Glutamatergic neuron (in vitro differentiated cells): ENCODE measurements around the gene SECISBP2. TPM values are rescaled to one million over a fixed set of nuclear protein-coding genes. Genes with fewer than 3 reads are reported as not detected.
A peak's percentile ranks its signal among the peaks of the same experiment; 100 is the strongest.

Experiments
- DNase-seq: peaks from one replicate; pipeline ENCODE4 v3.0.0; 2022
- H3K27ac Mint-ChIP-seq: one replicate; pipeline ENCODE4 v1.8.0; 2020; ENCODE audit warnings: mild to moderate bottlenecking, mixed read lengths, inconsistent platforms; ENCODE audit not compliant: unreplicated experiment
- H3K27me3 Mint-ChIP-seq: one replicate; pipeline ENCODE4 v1.8.0; 2020; ENCODE audit warnings: mild to moderate bottlenecking, moderate library complexity, mixed read lengths, inconsistent platforms; ENCODE audit not compliant: unreplicated experiment
- H3K36me3 Mint-ChIP-seq: one replicate; pipeline ENCODE4 v1.8.0; 2020; ENCODE audit warnings: mild to moderate bottlenecking, mixed read lengths, inconsistent platforms; ENCODE audit not compliant: unreplicated experiment
- H3K4me1 Mint-ChIP-seq: one replicate; pipeline ENCODE4 v1.8.0; 2020; ENCODE audit warnings: mild to moderate bottlenecking, low read depth, mixed read lengths, inconsistent platforms; ENCODE audit not compliant: unreplicated experiment
- H3K4me3 Mint-ChIP-seq: one replicate; pipeline ENCODE4 v1.8.0; 2020; ENCODE audit warnings: mild to moderate bottlenecking, mixed read lengths, inconsistent platforms; ENCODE audit not compliant: unreplicated experiment
- H3K9me3 Mint-ChIP-seq: one replicate; pipeline ENCODE4 v1.8.0; 2020; ENCODE audit warnings: mild to moderate bottlenecking, moderate library complexity, mixed read lengths, inconsistent platforms; ENCODE audit not compliant: unreplicated experiment
- CTCF ChIP-seq: fragments of 200-600 bp; sonication (generic); IDR thresholded peaks from one replicate; pipeline ENCODE4 v1.5.0; 2021; ENCODE audit not compliant: partially characterized antibody, unreplicated experiment
- total RNA-seq: library from RNA; stranded (reverse); fragmentation: NEBNext Ultra II Directional; extraction: Animal tissue kit (Norgen Biotek cat#: 25700); gene quantifications from one replicate; pipeline ENCODE4 v1.2.1, GENCODE V29; 2021; ENCODE audit not compliant: unreplicated experiment

Gene SECISBP2
- total RNA-seq, 1 donor from 2014 or later = 86.4 TPM

GRCh38 chr9:89398621-89399020 lies 80.3 kb downstream of the SECISBP2 start:
- DNase-seq = no peak
- H3K27ac Mint-ChIP-seq = no peak overlapping the region
- peaks cover 15% of the 10 kb centered on the region for H3K9me3 Mint-ChIP-seq
- peaks cover 22% of the 10 kb centered on the region for H3K4me1 Mint-ChIP-seq
- TF ChIP-seq CTCF = no peak
- H3K36me3 Mint-ChIP-seq = peaks cover 9% of the 10 kb centered on the region
- H3K27me3 Mint-ChIP-seq = peaks cover 7% of the 10 kb centered on the region
- H3K4me3 Mint-ChIP-seq = no peak overlapping the region

GRCh38 chr9:89400403-89401116 lies 82.3 kb downstream of the SECISBP2 start:
- Mint-ChIP-seq H3K36me3 (peaks cover 4% of the 10 kb centered on the region), H3K27me3 (peaks cover 8% of the 10 kb centered on the region), H3K9me3 (peaks cover 8% of the 10 kb centered on the region), H3K27ac (peak overlapping the region; percentile 55), H3K4me1 (peaks cover 20% of the 10 kb centered on the region), H3K4me3 (no peak overlapping the region)
- no peak for TF ChIP-seq CTCF
- DNase-seq = no peak

GRCh38 chr9:89402695-89403427 lies 84.6 kb downstream of the SECISBP2 start:
- peaks cover 21% of the 10 kb centered on the region for H3K27me3 Mint-ChIP-seq
- H3K36me3 Mint-ChIP-seq = peaks cover 9% of the 10 kb centered on the region
- no peak overlapping the region for H3K4me3 Mint-ChIP-seq
- no peak overlapping the region for H3K27ac Mint-ChIP-seq
- peaks cover 27% of the 10 kb centered on the region for H3K4me1 Mint-ChIP-seq
- no peak for TF ChIP-seq CTCF
- DNase-seq = no peak
- peaks cover 9% of the 10 kb centered on the region for H3K9me3 Mint-ChIP-seq

GRCh38 chr9:89404074-89404473 lies 85.8 kb downstream of the SECISBP2 start:
- TF ChIP-seq CTCF = no peak
- H3K4me1 Mint-ChIP-seq = peaks cover 30% of the 10 kb centered on the region
- peaks cover 21% of the 10 kb centered on the region for H3K27me3 Mint-ChIP-seq
- peaks cover 9% of the 10 kb centered on the region for H3K36me3 Mint-ChIP-seq
- no peak for DNase-seq
- H3K4me3 Mint-ChIP-seq = no peak overlapping the region
- H3K27ac Mint-ChIP-seq = peak overlapping the region; percentile 12
- peaks cover 10% of the 10 kb centered on the region for H3K9me3 Mint-ChIP-seq

- H3K9me3 Mint-ChIP-seq = peaks cover 10% of the 10 kb centered on the region
- peaks cover 27% of the 10 kb centered on the region for H3K4me1 Mint-ChIP-seq
- H3K27ac Mint-ChIP-seq = peak overlapping the region; percentile 64
- H3K27me3 Mint-ChIP-seq = peaks cover 21% of the 10 kb centered on the region
- TF ChIP-seq CTCF = no peak
- no peak overlapping the region for H3K4me3 Mint-ChIP-seq
- H3K36me3 Mint-ChIP-seq = peaks cover 12% of the 10 kb centered on the region
- no peak for DNase-seq
Observed at GRCh38 chr9:89405826-89406225, 87.5 kb downstream of the SECISBP2 start.
